NOMO-1 treated with DMSO at 0.1 percent for 48 hours (cell line): ENCODE measurements around the gene NKX2-3.
A peak's percentile ranks its signal among the peaks of the same experiment; 100 is the strongest.

Experiments used
- DNase-seq: peaks from one replicate; lab custom pipeline; 2025; ENCODE audit not compliant: unreplicated experiment; lab: John Stamatoyannopoulos, UW

The NKX2-3 gene

DNA sequence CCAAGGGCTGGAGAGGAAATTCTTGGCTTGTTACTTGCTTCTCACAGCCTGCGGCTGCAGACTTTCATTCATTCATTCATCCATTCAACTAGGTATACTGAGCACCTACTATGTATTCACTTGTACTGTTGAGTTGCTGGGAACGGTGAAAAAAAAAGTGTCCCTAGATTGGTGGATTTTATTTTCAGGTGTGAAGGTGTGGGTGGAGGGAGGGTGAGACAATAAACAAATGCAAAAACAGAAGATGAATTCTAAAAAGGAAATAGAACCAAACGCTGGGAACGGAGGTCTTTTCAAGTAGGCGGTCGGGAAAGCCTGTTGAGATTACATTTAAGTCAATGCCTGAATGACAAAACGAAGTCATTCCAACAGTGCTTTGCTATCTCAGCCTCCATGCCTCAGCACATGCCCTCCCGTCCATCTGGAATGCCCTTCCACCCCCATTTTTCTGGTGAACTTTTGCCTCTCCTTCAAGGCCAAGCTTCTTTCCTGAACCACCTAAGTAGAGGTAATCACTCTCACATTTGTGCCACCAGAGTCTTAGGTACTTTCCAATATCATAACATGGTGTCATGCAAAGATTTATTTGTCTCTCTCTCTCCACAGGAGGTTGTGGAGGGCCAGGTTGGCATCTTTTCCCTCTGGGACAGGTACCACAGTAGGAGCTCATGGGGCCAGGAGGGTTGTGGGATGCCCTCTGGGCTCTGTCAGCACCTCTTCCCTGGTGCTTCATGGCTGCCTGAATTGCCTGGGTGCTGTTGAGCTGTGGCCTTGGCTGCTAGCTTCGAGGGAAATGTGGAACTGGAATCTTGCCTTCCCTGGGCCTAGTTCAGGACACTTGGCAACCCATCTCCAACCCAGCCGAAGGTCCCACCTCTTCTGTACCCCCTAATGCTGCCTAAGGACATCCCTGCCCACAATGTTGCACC, 5.5 kb downstream of the NKX2-3 start:
- DNase-seq, result no peak

DNA sequence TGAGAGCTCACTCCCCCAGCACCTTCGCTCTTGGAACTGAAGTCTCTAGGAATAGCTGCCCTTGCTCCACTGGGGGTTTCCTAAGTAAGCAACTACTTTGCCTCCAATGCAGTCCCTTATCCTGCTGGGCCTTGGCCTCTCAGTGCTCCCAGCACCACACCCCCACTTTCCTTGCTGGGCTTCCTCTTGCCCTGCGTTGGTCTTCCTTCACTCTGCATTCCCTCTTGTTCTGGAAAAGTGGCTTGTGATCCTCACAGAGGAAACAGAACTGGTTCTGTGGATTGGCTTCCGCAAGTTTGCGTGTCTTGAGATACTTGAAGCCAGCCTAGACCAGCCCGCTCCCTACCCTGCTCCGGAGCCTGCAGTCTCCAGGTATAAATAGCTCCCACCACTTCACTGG, 6.4 kb downstream of the NKX2-3 start:
- DNase-seq, result no peak

DNA sequence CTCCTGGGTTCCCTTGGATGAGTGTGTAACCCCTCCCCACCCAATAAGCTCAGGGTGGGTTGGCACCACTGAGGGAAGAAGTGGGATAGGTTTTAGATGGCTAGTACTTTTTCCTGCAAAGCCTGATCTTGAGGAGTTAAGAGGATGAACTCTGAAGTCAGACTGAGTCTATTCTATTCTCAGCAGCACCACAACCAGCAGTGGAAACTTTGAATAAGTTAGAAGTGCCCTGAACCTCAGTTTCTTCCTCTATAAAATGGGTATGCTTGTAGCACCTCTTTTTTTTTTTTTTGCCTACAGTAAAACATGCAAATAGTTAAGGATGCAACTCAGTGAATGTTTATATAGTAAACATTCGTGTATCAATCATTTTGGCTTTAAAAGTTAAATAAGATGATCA, 7.1 kb downstream of the NKX2-3 start:
- DNase-seq, result no peak

DNA sequence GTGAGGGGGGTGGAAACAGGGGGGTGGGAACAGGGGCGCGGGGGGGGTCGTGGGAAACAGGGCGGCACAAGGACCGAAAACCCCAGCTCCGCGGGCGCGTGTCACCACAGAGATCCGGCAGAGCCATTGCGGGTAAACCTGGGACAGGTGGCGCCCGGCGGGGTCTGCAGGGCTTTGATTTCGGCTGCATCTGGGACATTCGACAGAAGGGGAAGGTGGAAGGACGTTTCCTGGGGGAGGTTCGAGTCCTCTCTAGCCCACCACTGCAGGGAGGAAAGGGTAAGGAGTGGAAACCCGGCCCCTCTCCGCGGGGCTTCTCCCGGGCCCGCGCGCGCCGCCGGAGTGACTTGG, 7.5 kb downstream of the NKX2-3 start:
- no peak for DNase-seq

DNA sequence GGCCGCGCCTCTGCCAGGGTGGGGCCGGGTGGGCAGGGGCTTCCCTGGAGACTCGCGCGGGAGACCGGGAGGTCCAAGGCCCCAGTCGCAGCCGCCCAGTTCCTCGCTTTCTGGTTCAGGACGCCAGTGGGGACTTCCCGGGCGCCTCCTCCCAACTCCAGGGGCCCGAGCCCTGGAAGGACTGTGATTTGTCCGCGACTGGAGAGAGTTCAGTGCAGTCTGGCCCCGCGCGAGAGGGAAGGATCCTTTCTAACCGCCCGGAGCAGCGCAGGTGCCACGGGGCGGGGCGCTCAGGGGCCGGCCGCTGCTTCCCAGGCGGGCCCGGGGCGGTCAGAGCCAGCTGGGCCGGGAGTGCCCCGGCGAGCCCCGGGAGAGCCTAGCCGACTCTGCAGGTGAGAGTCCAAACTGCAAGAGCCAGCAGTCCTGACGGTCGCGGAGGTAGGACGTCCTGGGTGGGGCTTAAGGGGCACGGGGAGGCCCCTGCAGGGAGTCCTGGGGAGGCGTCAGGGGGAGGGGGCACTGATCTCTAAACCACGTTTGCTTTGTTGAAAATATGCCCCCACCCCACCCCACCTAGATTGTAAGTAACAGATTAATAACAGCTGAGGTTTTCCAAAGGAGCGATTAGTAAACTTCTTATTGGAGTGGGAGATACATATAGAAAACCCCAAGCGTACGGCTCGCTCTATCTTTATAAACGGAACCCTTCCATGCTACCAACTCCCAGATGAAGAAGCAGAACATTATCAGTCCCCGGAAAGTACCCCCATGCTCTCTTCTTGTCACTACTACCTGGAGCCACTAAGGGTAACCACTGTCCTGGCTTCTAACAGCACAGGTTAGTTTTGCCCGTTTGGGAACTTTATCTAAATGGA, 8.2 kb downstream of the NKX2-3 start:
- DNase-seq, result no peak

DNA sequence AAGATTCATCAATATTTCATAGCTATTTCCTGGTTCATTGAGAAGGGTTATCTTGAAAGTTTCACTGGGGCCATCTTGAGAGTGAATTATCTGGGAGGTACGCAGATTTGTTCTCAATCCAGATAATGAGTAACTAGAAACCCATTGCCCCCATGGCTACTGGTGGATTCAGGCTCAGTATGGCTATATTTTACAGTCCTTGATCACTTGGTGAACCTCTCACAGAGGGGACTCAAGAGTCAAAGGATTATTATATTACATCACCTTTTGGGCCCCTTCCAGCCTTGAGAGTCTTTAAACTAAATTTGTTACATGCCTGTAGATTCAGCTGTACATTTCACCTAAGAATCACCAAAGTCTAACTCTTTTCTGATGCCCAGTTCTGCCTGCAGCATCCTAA, 11.6 kb downstream of the NKX2-3 start:
- DNase-seq, result no peak

DNA sequence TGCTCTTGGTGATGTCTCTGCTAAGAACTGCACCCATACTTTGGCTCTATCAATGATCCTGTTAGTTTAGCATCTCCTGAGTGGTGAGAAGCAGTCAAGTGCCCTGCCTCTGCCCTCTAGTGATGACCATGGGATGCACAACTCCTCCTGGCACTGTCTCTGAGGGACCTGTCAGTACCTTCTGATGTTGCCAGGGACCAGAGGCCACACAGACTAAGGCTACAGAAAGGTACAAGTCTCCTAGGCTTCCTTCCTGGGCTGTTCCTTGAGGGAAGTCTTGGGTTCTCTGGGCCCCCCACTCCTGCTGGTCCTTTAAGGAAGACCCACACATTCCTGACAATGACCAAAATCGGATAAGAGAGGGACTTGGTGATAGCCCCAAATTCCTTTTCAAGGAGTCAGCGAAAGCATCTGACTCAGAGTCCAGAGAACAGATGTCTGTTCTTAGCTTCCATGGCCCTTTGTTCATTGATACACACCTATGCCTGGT, 15.3 kb downstream of the NKX2-3 start:
- no peak for DNase-seq

DNA sequence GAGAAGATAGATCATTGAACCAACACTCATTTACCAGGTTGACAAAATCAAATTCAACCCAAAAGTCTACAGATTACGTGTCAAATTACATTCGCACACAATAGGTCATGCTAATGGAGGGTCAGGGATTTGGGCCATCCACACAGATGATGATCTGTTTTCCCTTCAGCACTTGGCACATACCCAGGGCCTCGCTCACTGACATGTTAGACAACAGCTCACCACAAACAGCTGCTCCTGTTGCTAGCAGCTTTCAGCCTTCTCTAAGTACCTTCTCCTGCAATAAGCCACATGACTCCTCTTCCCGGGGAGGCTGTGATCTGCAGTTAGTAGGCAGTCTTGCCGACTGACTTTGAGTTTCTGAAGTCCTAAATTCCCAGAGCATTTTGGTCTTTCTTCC, 18.4 kb downstream of the NKX2-3 start:
- no peak for DNase-seq

DNA sequence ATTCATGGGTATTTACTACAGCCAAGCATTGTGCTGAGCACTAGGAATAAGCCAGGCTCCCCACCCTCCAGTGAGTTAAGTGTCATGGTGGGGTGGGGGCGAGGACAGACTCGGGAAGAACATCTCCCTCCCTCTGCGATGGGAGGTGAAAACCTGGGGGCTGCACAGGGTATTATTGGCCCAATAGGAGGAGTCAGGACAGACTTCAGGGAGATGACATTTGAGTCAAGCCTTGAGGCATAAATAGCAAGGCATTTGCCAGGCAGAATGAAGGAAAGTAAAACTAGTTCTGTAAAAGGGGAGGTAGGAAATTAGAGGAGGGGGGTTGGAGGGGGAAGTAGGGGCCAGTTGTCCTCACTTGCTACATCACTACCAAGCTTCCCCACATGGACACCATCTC, 18.9 kb downstream of the NKX2-3 start:
- DNase-seq, result no peak

DNA sequence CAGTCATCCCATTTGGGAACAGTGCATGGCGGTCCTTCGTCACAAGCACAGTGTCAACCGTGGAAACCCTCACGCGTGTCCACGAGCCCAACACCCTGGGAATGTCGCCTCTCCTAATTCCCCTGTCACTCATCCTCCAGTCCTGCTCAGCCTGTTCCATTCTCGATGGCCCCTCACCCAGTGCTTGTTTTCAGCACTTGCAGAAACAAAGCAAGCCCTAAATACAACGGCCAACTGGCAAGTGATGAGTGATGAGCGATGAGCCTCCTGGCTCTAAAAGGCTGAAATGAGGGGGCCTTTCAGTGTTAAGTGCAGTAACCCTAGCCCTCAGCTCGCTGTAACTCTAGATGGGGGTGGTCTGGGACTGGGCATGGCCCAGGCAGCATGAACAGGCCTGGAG, 22.6 kb downstream of the NKX2-3 start:
- DNase-seq, result no peak

DNA sequence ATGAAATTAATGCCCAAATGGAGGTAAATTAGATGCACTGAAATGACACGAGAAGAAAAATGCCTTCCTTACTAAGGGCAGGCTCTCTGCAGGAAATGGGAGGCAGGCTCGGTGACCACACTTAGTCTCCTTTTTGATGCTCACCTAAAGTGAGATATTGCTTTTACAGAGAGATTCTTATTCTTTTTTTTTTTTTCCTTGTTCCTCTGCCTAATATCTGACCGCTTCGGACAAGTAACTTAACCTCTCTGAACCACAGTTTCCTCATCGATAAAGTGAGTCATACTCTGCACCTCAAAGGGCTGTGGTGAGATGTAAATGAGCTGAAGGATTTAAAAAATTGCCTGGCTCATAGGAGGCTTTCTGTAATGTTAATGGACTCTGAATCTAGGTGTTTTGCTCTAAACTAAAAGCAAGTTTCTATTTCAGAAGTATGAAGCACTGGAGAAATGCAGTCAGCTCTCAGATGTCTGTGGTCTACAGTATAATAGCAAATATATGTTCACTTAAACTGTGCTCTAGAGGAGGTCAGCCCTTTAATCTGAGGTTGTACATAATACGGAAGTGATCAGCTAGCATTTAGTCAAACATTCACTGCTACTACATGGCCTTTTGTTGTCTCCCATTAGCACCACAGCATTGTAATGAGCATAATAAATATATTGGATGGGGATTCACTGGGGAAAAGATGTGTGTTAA, 23.2 kb downstream of the NKX2-3 start:
- DNase-seq, result peak; percentile 38

DNA sequence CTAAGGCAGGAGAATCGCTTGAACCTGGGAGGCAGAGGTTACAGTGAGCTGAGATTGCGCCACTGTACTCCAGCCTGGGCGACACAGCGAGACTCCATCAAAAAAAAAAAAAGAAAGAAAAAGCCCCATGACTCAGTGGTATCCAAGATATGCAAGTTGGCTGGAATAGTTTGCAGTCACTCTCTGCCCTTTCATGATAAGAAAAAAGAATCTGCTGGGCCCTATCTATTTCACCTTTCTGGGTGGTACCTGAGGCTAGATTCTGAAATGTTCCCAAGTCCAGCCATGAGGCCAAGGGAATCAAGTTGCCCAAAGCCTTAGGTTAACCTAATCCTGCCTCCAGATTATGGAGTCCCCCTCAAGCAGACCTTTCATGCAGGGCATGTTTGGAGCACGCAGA, 24.3 kb downstream of the NKX2-3 start:
- DNase-seq, result no peak

DNA sequence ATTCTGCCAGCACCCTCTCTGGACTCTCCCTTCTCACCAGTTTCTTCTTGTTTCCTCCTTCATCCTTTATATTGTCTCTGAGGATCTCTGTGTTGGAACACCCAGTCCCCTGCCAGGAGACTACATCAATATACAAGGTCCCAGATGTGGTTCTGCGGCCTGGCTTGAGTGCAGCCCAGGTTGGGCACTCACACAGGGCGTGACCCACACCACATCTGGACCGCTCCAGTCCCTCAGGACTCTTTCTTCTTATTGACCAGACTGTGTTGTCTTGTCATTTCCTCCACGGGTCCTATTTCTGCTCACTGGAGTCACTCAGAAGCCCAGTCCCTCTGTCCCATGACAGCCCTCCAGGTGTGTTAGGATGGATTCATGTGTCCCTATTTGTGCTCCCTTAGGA, 26.0 kb downstream of the NKX2-3 start:
- DNase-seq, result no peak

DNA sequence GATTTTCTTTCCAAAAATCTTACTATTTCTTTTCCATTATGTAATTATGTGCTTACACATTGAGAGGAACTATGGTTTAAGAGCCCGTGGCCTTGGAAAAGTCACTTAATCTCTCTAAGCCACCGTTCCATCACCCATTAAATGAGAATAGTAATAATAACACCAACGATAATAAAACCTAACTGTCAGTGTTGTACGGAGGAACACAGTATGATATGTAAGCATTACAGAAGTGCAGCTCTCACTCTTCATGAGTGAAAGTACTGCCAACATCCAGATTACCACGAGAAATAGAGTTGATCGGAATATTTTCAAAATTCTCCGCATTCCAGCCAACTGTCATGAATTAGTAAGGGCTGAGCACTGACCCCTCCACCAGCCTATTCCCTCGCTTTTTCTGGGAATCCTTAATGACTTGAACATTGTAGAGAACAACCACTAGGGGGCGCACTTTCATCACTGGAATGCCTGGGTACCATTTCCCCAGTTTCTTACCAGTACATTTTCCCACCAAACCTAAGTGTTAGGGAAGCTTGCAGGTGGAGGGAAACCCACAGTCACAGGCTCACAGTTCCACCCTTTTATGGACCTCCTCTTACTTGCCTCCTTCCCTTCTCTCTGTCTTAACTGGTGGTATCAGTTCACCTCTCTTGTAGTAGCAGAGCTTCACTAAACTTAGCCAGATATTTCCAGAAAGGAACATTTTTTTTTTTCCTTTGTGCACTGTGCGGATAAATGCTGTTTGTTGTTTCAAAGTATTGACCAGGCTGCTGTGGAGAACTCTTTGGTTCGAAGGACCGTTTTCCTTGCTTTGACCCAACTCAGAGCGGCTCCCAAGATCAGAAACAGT, 27.8 kb downstream of the NKX2-3 start:
- DNase-seq, result no peak

DNA sequence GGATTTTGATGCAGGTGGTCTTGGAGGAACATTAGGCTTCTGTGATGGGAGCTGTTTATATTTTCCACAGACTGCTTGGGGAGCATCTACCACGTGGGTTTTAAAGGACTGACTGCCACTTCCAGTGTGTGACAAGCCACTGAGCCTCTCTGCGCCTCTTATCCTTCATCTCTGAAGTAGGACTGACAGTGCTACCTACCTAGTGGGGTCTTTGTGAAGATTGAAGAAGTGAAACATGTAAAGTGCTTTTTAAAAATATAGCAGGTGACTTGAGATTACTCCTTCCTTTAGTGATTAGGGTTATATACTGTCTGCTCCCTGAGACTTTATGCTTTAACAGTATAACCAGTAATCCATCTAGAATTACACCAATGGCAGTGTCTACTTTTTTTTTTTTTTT, 29.9 kb downstream of the NKX2-3 start:
- no peak for DNase-seq

DNA sequence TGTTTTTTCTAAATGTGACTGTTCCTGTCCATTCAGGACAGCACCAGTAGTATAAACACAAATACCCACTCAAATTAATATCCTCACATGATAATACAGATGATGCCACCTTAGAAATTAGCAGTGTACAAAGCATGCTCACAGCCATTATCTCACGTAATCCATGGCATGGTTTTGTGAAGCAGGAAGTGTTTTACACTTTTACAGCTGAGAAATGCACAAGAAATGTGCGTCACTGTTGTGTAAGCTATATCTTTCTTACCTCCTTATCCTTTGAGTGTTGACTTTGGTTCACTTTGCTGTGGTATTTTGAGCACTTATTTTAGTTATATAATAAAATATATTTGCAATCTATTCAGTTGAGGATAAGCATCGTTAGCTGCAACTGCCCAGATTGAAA, 31.6 kb downstream of the NKX2-3 start:
- DNase-seq, result no peak

DNA sequence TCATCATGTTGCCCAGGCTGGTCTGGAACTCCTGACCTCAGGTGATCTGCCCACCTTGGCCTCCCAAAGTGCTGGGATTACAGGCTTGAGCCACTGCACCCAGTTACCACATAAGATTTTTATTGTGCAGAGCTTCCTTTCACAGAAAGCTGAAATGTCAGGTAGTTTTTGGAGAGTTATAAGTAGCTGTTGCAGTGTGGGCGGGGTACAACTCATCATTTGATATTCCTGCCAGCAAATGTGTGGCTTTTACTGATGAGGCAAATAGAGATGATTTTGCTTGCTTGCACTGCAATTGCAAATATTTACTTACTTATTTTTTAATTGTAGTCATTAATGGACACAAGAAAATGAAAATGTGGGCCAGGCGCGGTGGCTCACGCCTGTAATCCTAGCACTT, 32.4 kb downstream of the NKX2-3 start:
- DNase-seq, result no peak

DNA sequence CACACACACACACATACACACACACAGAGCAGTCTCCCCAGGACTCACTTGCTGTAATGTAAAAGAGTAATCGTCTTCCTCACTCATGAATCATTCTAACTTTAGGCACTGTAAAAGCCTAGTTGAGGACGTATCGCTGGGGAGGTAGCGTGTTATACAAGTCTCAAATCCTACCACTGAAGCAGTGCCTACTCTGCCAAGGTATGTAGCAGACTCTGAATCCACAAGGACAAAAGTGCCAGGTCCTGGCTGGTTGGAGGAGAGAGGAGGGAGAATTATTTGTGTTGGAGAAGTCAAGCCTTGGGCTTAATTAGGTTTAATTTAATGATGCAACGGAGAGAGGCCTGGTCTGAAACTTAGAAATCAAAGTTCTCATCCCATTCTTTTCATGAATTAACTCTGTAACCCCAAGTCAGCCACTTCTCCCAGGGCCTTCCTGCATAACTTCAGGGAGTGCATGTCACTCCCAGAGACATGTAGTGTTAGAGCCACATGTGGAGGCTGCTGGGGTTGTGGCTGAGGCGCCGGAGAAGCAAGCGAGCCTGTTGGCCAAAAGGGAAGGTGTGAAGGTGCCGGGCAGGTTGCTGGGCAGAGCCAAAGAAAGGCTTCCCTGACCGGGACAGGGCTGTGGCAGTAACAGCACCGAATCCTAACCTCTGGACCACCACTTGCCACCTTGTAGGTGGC, 36.7 kb downstream of the NKX2-3 start:
- DNase-seq, result no peak

DNA sequence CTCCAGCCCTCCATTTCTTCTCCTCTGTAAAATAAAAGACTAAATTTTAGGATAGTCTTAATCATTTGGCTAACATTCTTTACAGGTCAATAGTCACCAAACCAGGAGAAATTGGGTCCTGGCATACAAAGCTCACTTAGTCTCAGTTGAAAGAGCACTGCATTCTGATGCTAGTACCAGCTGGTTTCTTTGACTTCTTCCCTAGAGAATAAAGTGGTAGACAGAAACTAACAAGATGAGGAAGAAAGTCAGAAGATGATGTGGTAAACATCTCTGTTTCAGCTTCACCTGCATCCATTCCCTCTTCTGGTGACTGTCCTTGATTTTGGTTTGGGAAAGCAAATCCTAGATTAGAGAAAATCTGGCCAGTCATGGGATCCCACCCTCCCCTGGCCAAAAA, 37.2 kb downstream of the NKX2-3 start:
- DNase-seq, result no peak

DNA sequence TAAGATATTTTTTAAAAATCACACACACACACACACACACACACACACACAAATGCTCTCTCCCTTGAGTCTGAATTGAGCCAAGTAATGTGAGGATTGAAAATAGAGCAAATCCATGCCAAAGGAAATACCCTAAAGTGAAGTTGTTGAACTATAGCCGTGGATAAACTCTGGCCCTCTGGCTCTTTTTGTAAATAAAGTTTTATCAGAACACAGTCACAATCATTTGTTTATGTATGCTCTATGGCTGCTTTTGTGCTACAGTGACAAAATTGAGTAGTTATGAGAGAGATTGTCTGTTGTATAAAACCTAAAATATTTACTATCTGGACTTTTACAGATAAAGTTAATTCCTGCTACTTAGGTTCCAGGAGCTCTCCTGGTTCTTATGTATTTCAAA, 39.1 kb downstream of the NKX2-3 start:
- DNase-seq, result no peak
